LNCAP (cell line): Measurements from ENCODE around the gene SMIM11.
"Not testable (repeated sequence)": the region's sequence is repeated elsewhere in the genome, so short reads cannot be mapped to it uniquely, and the experiment has no call there.

ENCODE experiments used
- TF ChIP-seq, protein P1 (sequence below): fragments of 450-650 bp; IDR thresholded peaks from 2 replicates; pipeline ENCODE4 v1.5.1; 2017; ENCODE audit warnings: mild to moderate bottlenecking

Gene SMIM11

DNA sequence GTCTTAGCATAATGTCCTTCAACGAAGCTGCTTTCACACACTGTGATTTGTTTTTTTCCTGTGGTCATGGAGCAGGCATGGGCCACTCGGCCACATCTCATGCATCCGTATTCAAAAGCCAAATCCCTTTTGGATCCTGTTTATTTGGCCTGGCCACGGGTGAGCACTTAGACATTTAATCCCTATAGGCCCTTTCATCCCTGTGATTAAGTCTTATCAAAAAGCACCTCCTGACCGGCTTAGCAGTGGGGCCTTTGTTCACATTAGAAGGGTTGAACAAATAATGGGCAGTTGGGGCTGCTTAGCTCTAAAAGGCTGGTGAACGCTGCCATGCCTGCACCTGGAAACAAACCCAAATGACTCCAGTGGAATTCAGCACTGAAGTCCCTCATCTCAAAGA is 9.5 kb upstream of the SMIM11 start:
- TF ChIP-seq, protein P1, sequence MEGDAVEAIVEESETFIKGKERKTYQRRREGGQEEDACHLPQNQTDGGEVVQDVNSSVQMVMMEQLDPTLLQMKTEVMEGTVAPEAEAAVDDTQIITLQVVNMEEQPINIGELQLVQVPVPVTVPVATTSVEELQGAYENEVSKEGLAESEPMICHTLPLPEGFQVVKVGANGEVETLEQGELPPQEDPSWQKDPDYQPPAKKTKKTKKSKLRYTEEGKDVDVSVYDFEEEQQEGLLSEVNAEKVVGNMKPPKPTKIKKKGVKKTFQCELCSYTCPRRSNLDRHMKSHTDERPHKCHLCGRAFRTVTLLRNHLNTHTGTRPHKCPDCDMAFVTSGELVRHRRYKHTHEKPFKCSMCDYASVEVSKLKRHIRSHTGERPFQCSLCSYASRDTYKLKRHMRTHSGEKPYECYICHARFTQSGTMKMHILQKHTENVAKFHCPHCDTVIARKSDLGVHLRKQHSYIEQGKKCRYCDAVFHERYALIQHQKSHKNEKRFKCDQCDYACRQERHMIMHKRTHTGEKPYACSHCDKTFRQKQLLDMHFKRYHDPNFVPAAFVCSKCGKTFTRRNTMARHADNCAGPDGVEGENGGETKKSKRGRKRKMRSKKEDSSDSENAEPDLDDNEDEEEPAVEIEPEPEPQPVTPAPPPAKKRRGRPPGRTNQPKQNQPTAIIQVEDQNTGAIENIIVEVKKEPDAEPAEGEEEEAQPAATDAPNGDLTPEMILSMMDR: no peak

DNA sequence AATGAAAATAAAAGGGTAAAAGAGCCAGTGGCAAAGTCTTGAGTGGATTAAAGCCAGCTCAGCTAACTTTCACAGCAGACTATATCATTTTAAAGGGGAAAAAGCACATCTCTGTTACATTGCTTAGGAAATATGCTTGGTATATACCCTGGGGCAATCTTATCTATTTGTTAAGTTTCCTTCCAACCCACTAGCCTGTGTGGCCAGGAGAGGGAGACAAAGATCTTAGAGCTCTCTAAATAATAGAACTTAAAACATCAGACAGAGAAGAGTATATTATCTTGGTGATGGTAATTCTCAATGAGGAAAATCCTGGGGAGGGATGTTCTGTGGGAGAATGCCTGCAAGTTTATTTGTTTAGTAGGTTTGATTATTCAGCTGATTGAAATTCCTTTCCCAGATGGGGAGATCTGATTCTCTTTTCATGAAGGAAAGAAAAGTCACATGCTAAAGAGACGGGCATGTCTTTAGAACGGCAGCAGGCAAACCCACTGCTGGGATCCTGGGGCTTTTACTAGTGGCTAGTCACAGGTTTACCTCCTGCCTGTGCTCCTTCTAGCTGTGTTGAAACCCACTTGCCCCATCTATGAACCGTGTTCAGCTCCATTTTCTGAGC is 7.9 kb upstream of the SMIM11 start:
- TF ChIP-seq, protein P1: peak; percentile 78

DNA sequence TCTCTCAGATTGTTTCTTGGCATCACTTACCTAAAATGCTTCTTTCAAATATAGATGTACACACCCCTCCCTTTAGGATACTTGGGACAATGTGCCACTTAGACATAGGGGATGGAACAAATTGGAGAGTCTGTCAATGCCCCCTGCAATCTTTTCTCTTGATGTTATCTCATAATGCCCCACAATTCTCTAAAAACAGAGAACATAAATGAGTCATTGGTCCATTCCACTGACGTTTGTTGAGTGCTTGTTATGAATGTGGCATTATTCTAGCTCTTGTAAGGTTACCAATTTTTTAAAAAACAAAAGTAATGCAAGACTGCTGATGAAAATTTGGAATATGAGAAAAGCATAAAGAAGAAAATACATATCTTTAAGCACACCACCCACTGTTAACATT is 5.6 kb upstream of the SMIM11 start:
- TF ChIP-seq, protein P1: no peak

DNA sequence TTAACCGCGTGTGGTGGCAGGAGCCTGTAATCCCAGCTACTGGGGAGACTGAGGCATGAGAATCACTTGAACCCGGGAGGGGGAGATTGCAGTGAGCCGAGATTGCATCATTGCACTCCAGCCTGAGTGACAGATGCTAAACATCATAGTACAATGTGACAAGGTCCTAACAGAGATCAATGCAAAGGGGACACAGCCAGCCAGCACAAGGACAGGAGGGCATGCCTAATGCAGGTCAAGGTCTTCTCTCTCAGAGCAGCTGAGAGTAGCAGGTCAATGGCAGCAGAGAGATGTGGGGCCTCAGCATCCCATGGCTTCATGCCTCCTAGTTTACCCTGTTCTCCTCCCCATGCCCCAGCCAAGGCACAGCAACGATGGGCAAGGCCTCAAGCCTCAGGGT is 3.0 kb upstream of the SMIM11 start:
- TF ChIP-seq, protein P1: no peak

DNA sequence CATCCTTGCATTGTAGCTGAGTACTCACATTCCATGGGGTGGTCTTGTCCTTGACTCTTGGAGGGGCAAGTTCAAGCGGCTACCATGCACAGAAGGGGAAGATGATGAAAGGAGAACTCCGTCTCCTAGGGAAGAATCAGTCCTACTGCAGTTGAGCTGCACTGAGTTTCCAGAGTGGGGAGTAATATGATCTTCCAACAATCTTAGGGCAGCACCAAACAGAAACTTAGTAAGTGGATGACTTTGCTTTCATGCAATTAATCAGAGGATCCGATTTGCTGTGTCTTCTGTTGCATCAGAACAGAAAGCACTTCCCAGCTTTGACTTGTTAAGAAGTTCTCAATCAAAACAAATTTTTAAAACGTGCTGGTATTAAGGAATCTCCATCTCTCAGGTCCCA is 48.5 kb downstream of the SMIM11 start, which contains the start of gene SMIM34:
Gene SMIM34, minus strand, starts transcription at position 147 of the 400 bp plus-strand sequence. Its CDS starts 112 bp downstream, at position 35.
- TF ChIP-seq, protein P1: not testable (repeated sequence)
